H1 (cell line): ENCODE results near the gene CKAP2L. TPM values are rescaled to one million over a fixed set of nuclear protein-coding genes. Genes with fewer than 3 reads are reported as not detected.

Experiments
- CTCF ChIA-PET: fragments of 300-600 bp; sonication (Branson Sonifier 250); formaldehyde crosslinking; loops from one replicate; lab custom pipeline; 2021; ENCODE audit not compliant: partially characterized antibody; lab: Charles Lee
- POLR2A ChIA-PET: fragments of 300-600 bp; sonication (Branson Sonifier 250); formaldehyde crosslinking; loops from one replicate; lab custom pipeline; 2021; ENCODE audit warnings: inconsistent platforms; ENCODE audit not compliant: partially characterized antibody; lab: Charles Lee
- DNase-seq, 2 experiments: peaks; one replicate each; pipeline versions ENCODE4 v3.0.0 to v3.0.0-alpha.2; 2010 to 2022; ENCODE audit warnings: low spot score in 2 of 2, low read depth in 1 of 2, mixed read lengths in 1 of 2
- FAIRE-seq: peaks from 2 replicates; lab custom pipeline; 2011; peaks lifted over from hg19 to GRCh38; lab: Jason Lieb, UNC
- H2AFZ ChIP-seq: 2 replicates; pipeline ENCODE4 v1.8.1; 2012; ENCODE audit warnings: low read length, inconsistent platforms
- H2AK5ac ChIP-seq: 2 replicates; pipeline ENCODE4 v1.6.1; 2013; ENCODE audit warnings: low read depth, low read length
- H2BK120ac ChIP-seq: replicated peaks from 2 replicates; pipeline ENCODE3; 2013; ENCODE audit warnings: low read depth, low read length, inconsistent platforms
- H2BK12ac ChIP-seq: 2 replicates; pipeline ENCODE4 v1.6.1; 2013; ENCODE audit warnings: low read depth, low read length
- H2BK15ac ChIP-seq: 2 replicates; pipeline ENCODE4 v1.6.1; 2013; ENCODE audit warnings: low read length
- H2BK20ac ChIP-seq: 2 replicates; pipeline ENCODE4 v1.6.1; 2013; ENCODE audit warnings: low read length
- H2BK5ac ChIP-seq: 2 replicates; pipeline ENCODE4 v1.6.1; 2013; ENCODE audit warnings: low read depth, low read length
- H3K14ac ChIP-seq: 2 replicates; pipeline ENCODE4 v1.6.1; 2013; ENCODE audit warnings: inconsistent platforms; ENCODE audit not compliant: insufficient read length
- H3K18ac ChIP-seq: 2 replicates; pipeline ENCODE4 v1.6.1; 2013; ENCODE audit warnings: low read length; ENCODE audit errors: extremely low read depth
- H3K23ac ChIP-seq: 2 replicates; pipeline ENCODE4 v1.6.1; 2013; ENCODE audit warnings: inconsistent platforms; ENCODE audit not compliant: insufficient read length
- H3K23me2 ChIP-seq: 2 replicates; pipeline ENCODE4 v1.6.1; 2013; ENCODE audit warnings: low read depth, low read length
- H3K27ac ChIP-seq: 2 replicates; pipeline ENCODE4 v1.6.1; 2011; ENCODE audit warnings: low read depth, low read length, inconsistent platforms
- H3K27me3 ChIP-seq, 4 experiments: replicated peaks in 1 of 4; 1 replicate in 1 of 4; 2 replicates in 3 of 4; pipeline versions ENCODE4 v1.6.1 to v1.8.1; 2011 to 2013; ENCODE audit warnings: low read length in 3 of 4, mild to moderate bottlenecking in 3 of 4, inconsistent platforms in 2 of 4, mixed read lengths in 2 of 4, moderate library complexity in 1 of 4; ENCODE audit not compliant: control insufficient read depth in 3 of 4, insufficient read depth in 3 of 4; ENCODE audit errors: extremely low read depth in 1 of 4
- H3K36me3 ChIP-seq, 4 experiments: 2 replicates each; pipeline versions ENCODE4 v1.6.1 to v1.8.1; 2011 to 2013; ENCODE audit warnings: mild to moderate bottlenecking in 4 of 4, low read length in 3 of 4, moderate library complexity in 2 of 4, control low read depth in 1 of 4, inconsistent platforms in 1 of 4; ENCODE audit not compliant: insufficient read depth in 4 of 4, control insufficient read depth in 2 of 4
- H3K4ac ChIP-seq: replicated peaks from 2 replicates; pipeline ENCODE3; 2013; ENCODE audit warnings: low read length, low read depth, mixed read lengths, inconsistent platforms; ENCODE audit not compliant: insufficient read length
- H3K4me1 ChIP-seq, 4 experiments: replicated peaks in 1 of 4; 1 replicate in 1 of 4; 2 replicates in 3 of 4; pipeline versions ENCODE4 v1.6.1 to v1.8.1; 2011 to 2013; ENCODE audit warnings: low read length in 3 of 4, inconsistent platforms in 2 of 4, mixed read lengths in 1 of 4; ENCODE audit not compliant: insufficient read depth in 4 of 4, control insufficient read depth in 3 of 4
- H3K4me2 ChIP-seq, 2 experiments: 2 replicates each; pipeline versions ENCODE4 v1.6.1 to v1.8.1; 2011 to 2013; ENCODE audit warnings: low read depth in 2 of 2, low read length in 2 of 2, control low read depth in 1 of 2, inconsistent platforms in 1 of 2, mild to moderate bottlenecking in 1 of 2; ENCODE audit not compliant: insufficient read depth in 1 of 2
- H3K4me3 ChIP-seq, 4 experiments: fragments of 200-600, 300-600 bp in 1 of 4; sonication (generic), shearing (Covaris generic), sonication (Bioruptor Twin) in 1 of 4; 2 replicates each; pipeline versions ENCODE4 v1.5.1 to v1.8.1; 2011 to 2016; ENCODE audit warnings: low read length in 4 of 4, low read depth in 3 of 4, control low read depth in 2 of 4, inconsistent platforms in 2 of 4, mild to moderate bottlenecking in 2 of 4, mixed read lengths in 1 of 4, moderate library complexity in 1 of 4; ENCODE audit not compliant: insufficient read depth in 2 of 4; ENCODE audit errors: extremely low read depth in 1 of 4
- H3K56ac ChIP-seq: replicated peaks from 2 replicates; pipeline ENCODE3; 2013; ENCODE audit warnings: low read depth, mild to moderate bottlenecking, mixed read lengths, low read length, inconsistent platforms; ENCODE audit not compliant: insufficient read length
- H3K79me1 ChIP-seq: 2 replicates; pipeline ENCODE4 v1.6.1; 2013; ENCODE audit warnings: low read depth, low read length, control low read depth
- H3K79me2 ChIP-seq, 2 experiments: 2 replicates each; pipeline versions ENCODE4 v1.6.1 to v1.8.1; 2012 to 2013; ENCODE audit warnings: low read length in 2 of 2, mild to moderate bottlenecking in 2 of 2, inconsistent platforms in 1 of 2; ENCODE audit not compliant: insufficient read depth in 2 of 2, control insufficient read depth in 1 of 2
- H3K9ac ChIP-seq, 4 experiments: replicated peaks in 1 of 4; 1 replicate in 1 of 4; 2 replicates in 3 of 4; pipeline versions ENCODE4 v1.6.1 to v1.8.1; 2011 to 2013; ENCODE audit warnings: low read depth in 3 of 4, low read length in 3 of 4, control low read depth in 2 of 4, mild to moderate bottlenecking in 2 of 4, moderate library complexity in 2 of 4, inconsistent platforms in 1 of 4; ENCODE audit errors: extremely low read depth in 1 of 4
- H3K9me3 ChIP-seq, 2 experiments: 2 replicates each; pipeline versions ENCODE4 v1.6.1 to v1.8.1; 2012 to 2013; ENCODE audit warnings: mild to moderate bottlenecking in 2 of 2, moderate library complexity in 2 of 2, control low read depth in 1 of 2, inconsistent platforms in 1 of 2, low read depth in 1 of 2, low read length in 1 of 2, mixed read lengths in 1 of 2; ENCODE audit not compliant: insufficient read depth in 2 of 2
- H4K20me1 ChIP-seq, 2 experiments: replicated peaks in 1 of 2; 2 replicates each; pipeline versions ENCODE3 to v1.8.1; 2011 to 2013; ENCODE audit warnings: inconsistent platforms in 2 of 2, low read length in 2 of 2, mild to moderate bottlenecking in 1 of 2; ENCODE audit not compliant: insufficient read depth in 2 of 2, control insufficient read depth in 1 of 2
- H4K5ac ChIP-seq: 2 replicates; pipeline ENCODE4 v1.6.1; 2013; ENCODE audit warnings: low read length, low read depth, mixed read lengths, inconsistent platforms; ENCODE audit not compliant: insufficient read length
- H4K8ac ChIP-seq: 2 replicates; pipeline ENCODE4 v1.8.0; 2013; ENCODE audit warnings: mild to moderate bottlenecking, moderate library complexity, low read length, inconsistent platforms; ENCODE audit not compliant: insufficient read depth; ENCODE audit errors: extremely low read depth
- H4K91ac ChIP-seq: replicated peaks from 2 replicates; pipeline ENCODE3; 2013; ENCODE audit warnings: low read length, mixed read lengths, inconsistent platforms; ENCODE audit not compliant: insufficient read length
- FOSL1 ChIP-seq: IDR thresholded peaks from 2 replicates; pipeline ENCODE4 v1.6.1; 2011; ENCODE audit warnings: mild to moderate bottlenecking, low read depth, low read length, moderate library complexity; ENCODE audit not compliant: insufficient read depth
- GTF2F1 ChIP-seq: IDR thresholded peaks from 2 replicates; pipeline ENCODE4 v1.6.1; 2012; ENCODE audit warnings: low read depth, low read length, improper control_type of control experiment, borderline replicate concordance
- KDM5A ChIP-seq: fragments of 200-600 bp; IDR thresholded peaks from 2 replicates; pipeline ENCODE4 v1.7.1; 2012; ENCODE audit warnings: mild to moderate bottlenecking, low read length, inconsistent platforms, mixed read lengths
- RAD21 ChIP-seq, 2 experiments: IDR thresholded peaks in 1 of 2; conservative IDR thresholded peaks in 1 of 2; 2 replicates each; pipeline ENCODE4 v1.6.1; 2011; ENCODE audit warnings: low read depth in 2 of 2, low read length in 2 of 2, improper control_type of control experiment in 1 of 2, inconsistent platforms in 1 of 2, mild to moderate bottlenecking in 1 of 2, moderate library complexity in 1 of 2
- RNF2 ChIP-seq: fragments of 200-900, 300-1000 bp; sonication (generic); IDR thresholded peaks from 2 replicates; pipeline ENCODE4 v1.7.1; 2016; ENCODE audit warnings: borderline replicate concordance, low read depth, mild to moderate bottlenecking, antibody characterized with exemption, low read length; ENCODE audit not compliant: poor library complexity, severe bottlenecking; ENCODE audit errors: missing control alignments
- SRF ChIP-seq: IDR thresholded peaks from 2 replicates; pipeline ENCODE4 v1.6.1; 2011; ENCODE audit warnings: mild to moderate bottlenecking, low read depth, low read length, moderate library complexity
- TBP ChIP-seq: IDR thresholded peaks from 2 replicates; pipeline ENCODE4 v1.6.1; 2011; ENCODE audit warnings: low read depth, low read length, improper control_type of control experiment
- WGBS, 2 experiments: shearing (Covaris generic) in 1 of 2; methylation state at CpG; one replicate each; pipeline versions ENCODE4 v1.1.6 to v1.1.7; 2013 to 2015; ENCODE audit warnings: low lambda C conversion rate in 2 of 2, mixed read lengths in 2 of 2, inconsistent platforms in 1 of 2, low coverage in 1 of 2, missing lambda C conversion rate in 1 of 2; ENCODE audit not compliant: insufficient replicate concordance in 2 of 2, insufficient coverage in 1 of 2, insufficient read length in 1 of 2; ENCODE audit errors: extremely low coverage in 1 of 2, missing lambda C conversion rate in 1 of 2; 5-methylcytosine and 5-hydroxymethylcytosine counted together
- polyA plus RNA-seq, 7 experiments: library from polyadenylated mRNA; depleted of rRNA in 3 of 7; stranded (reverse) in 5 of 7; unstranded in 2 of 7; fragments of >200 nt in 5 of 7; fragments of 200-250 nt in 2 of 7; gene quantifications; 1 replicate in 5 of 7; 2 replicates in 1 of 7; 4 replicates in 1 of 7; pipeline versions ENCODE4 v1.2.1 to v1.2.3, GENCODE V29; 2011 to 2013; ENCODE audit warnings: missing spikeins in 2 of 7, mixed read lengths in 2 of 7
- total RNA-seq: library from RNA; stranded (reverse); fragmentation: NEBNext Ultra II Directional; extraction: Animal tissue kit (Norgen Biotek cat#: 25700); gene quantifications from 2 replicates; pipeline ENCODE4 v1.2.1, GENCODE V29; 2021
- TF ChIP-seq, protein P1 (sequence below), 3 experiments: IDR thresholded peaks; 1 replicate in 2 of 3; 2 replicates in 1 of 3; pipeline versions ENCODE4 v1.5.1 to v1.6.1; 2011; ENCODE audit warnings: low read length in 3 of 3, mild to moderate bottlenecking in 3 of 3, inconsistent platforms in 2 of 3, low read depth in 1 of 3, moderate library complexity in 1 of 3; ENCODE audit not compliant: insufficient read depth in 1 of 3; ENCODE audit errors: control extremely low read depth in 1 of 3
- TF ChIP-seq, protein P2 (sequence below): IDR thresholded peaks from 2 replicates; pipeline ENCODE4 v1.6.1; 2011; ENCODE audit warnings: low read depth, mild to moderate bottlenecking, low read length; ENCODE audit not compliant: insufficient read depth

The CKAP2L gene
- total and polyA plus RNA-seq, 2 of the 8 experiments (the other 6 are each of a cell fraction or from before 2014, with no cell fraction given): 2.5 to 20.7 TPM

DNA sequence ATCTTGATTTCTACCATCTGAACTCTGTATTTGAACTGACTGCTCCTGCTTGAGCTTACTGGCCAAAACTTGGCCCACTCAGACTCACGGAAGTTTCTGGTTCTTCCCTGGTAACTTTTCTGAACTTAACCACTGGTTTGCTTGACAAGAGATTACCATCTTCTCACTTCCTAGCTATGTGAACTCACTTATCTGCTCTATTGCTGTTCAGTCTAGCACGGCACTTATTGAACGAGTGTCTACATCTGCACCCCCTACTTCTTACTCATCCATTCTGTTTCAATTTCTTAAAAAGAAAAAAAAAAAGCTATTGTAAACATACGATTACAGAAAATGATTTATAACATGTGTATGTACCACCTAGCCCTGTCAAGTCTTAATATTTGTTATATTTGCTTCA, 9.0 kb downstream of the CKAP2L start:
- Histone ChIP-seq H2AK5ac (no peak overlapping the region), H3K18ac (no peak overlapping the region), H4K91ac (no peak overlapping the region), H3K23ac (no peak overlapping the region), H3K4me2 (no peak overlapping the region), H3K79me1 (peaks cover 2% of the 10 kb centered on the region; the same call in 1 of the 2 replicates), H3K36me3 (peaks cover 4 to 66% (median 35%) of the 10 kb centered on the region in 4 experiments; a peak in 7 of 8 replicates), H3K27me3 (no peaks in the 10 kb centered on the region), H4K5ac (no peak overlapping the region), H2BK15ac (no peak overlapping the region), H3K9me3 (no peaks in the 10 kb centered on the region), H3K14ac (no peak overlapping the region), H4K8ac (no peak overlapping the region), H2BK120ac (no peak overlapping the region), H3K56ac (no peak overlapping the region), H3K4ac (no peak overlapping the region), H3K9ac (no peak overlapping the region), H3K4me3 (no peak overlapping the region), H2AFZ (no peak overlapping the region), H4K20me1 (peaks cover 1 to 2% of the 10 kb centered on the region in 2 experiments), H3K27ac (no peak overlapping the region), H3K23me2 (0 out of 2 replicates have a peak, but pooled peaks cover 1% of the 10 kb centered on the region), H3K4me1 (no peaks in the 10 kb centered on the region), H2BK20ac (no peak overlapping the region), H2BK12ac (no peak overlapping the region), H3K79me2 (no peaks in the 10 kb centered on the region), H2BK5ac (no peak overlapping the region)
- CTCF ChIA-PET: interaction anchor here (0.6 to 9.8 kb wide), 6 partner anchors 14 to 204 kb away, joined by 3 to 178 read pairs (median 4); no protein-coding TSS in a partner anchor
- no peak for FAIRE-seq
- POLR2A ChIA-PET: no interaction called here
- no peak for DNase-seq
- WGBS, 2 experiments: 91% methylated on average over 4 of the region's 4 CpGs; no CpG with 5 or more reads in 1 of the 2 experiments
- no peak for TF ChIP-seq KDM5A
- TF ChIP-seq, protein P1, sequence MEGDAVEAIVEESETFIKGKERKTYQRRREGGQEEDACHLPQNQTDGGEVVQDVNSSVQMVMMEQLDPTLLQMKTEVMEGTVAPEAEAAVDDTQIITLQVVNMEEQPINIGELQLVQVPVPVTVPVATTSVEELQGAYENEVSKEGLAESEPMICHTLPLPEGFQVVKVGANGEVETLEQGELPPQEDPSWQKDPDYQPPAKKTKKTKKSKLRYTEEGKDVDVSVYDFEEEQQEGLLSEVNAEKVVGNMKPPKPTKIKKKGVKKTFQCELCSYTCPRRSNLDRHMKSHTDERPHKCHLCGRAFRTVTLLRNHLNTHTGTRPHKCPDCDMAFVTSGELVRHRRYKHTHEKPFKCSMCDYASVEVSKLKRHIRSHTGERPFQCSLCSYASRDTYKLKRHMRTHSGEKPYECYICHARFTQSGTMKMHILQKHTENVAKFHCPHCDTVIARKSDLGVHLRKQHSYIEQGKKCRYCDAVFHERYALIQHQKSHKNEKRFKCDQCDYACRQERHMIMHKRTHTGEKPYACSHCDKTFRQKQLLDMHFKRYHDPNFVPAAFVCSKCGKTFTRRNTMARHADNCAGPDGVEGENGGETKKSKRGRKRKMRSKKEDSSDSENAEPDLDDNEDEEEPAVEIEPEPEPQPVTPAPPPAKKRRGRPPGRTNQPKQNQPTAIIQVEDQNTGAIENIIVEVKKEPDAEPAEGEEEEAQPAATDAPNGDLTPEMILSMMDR (IDR thresholded peaks at IDR 0.05; ENCODE audit: control extremely low read depth in 1 of 3, insufficient read depth in 1 of 3, low read depth in 1 of 3, low read length in 3 of 3): no peak
- TF ChIP-seq SRF: no peak
- TF ChIP-seq, protein P2, sequence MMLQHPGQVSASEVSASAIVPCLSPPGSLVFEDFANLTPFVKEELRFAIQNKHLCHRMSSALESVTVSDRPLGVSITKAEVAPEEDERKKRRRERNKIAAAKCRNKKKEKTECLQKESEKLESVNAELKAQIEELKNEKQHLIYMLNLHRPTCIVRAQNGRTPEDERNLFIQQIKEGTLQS: no peak
- TF ChIP-seq RNF2: no peak
- TF ChIP-seq FOSL1: no peak
- TF ChIP-seq RAD21 (IDR thresholded peaks at IDR 0.05 in 1 of 2, conservative IDR thresholded peaks at IDR 0.05 in 1 of 2; ENCODE audit: low read depth in 2 of 2, low read length in 2 of 2): no peak
- TF ChIP-seq TBP: no peak
- TF ChIP-seq GTF2F1: no peak
